Kidney glomerular epithelial cell (primary cell): Measurements from ENCODE around the gene TMEM94.

ENCODE experiments used
- DNase-seq: peaks from one replicate; lab custom pipeline; 2025; lab: John Stamatoyannopoulos, UW

The TMEM94 gene

DNA sequence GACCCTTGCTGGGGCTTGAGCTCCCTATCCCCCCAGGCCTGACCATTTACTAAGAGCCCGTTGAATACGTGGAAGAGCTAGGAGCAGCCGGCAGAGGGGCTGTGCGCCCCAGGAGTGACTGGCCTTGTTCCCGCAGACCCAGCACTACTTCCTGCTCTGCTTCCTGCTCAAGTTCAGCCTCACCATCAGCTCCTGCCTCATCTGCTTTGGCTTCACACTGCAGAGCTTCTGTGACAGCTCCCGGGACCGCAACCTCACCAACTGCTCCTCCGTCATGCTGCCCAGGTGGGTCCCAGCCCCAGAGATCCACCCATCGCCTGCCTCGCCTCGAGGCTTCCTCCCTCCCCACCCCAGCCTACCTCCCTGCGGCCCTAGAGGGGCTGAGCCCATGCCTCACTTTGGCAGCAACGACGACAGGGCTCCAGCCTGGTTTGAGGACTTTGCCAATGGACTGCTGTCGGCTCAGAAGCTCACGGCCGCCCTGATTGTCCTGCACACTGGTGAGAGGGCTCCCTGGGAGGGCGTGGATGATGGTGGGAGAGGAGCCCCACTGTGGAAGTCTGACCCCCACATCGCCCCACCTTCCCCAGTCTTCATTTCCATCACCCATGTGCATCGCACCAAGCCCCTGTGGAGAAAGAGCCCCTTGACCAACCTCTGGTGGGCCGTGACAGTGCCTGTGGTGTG is 41.7 kb downstream of the TMEM94 start:
- no peak for DNase-seq

DNA sequence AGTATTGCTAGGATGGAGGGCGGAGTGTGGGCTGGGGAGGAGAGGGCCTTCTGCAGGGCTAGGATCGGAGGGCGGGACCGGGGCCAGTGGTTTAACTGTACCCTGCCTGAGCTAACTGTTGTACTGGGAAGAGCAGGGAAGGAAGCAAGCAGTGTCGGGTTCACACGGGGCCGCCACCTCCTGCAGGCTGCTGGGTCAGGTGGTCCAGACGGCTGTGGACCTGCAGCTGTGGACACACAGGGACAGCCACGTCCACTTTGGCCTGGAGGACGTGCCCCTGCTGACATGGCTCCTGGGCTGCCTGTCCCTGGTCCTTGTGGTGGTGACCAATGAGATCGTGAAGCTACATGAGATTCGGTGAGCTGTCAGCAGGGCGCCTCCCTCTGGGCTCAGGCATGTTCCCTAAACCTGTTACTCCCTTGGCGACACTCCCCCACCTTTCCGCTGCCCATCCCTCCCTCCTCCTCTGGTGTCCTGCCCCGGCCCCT is 42.3 kb downstream of the TMEM94 start:
- no peak for DNase-seq

DNA sequence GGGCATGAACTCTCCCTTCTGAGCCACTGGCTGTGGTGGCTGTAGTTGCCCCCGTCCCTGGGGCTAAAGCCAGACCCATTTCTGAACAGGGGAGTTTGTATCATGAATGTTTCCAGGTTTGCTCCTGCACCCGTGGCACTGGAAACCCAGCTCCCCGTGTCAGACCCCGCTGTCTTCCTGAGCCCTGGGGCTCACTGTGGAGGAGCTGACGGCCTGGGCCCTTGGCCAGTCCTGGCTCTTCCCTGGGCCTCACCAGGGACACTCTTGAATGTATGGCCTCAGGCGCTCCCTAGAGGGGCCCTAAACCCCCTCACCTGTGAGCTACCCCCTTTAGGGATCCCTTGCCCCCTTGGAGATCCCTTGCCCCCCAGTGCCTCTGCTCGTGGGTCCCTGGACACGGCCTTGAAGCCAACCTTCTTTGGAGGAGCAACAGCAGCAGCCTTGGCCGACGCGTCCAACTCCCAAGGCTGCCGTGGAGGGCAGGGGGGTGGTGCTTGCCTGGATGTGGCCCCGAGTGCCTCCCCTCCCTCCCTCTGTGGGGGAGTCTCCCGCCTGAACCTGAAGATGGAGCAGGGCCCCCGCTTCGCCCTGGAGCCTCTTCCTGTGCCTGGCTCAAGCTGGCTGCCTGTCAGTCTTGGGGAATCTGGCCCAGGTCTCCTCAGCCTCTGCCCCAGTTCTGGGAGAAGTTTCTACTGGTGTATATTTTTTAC is 43.0 kb downstream of the TMEM94 start:
- DNase-seq: no peak

DNA sequence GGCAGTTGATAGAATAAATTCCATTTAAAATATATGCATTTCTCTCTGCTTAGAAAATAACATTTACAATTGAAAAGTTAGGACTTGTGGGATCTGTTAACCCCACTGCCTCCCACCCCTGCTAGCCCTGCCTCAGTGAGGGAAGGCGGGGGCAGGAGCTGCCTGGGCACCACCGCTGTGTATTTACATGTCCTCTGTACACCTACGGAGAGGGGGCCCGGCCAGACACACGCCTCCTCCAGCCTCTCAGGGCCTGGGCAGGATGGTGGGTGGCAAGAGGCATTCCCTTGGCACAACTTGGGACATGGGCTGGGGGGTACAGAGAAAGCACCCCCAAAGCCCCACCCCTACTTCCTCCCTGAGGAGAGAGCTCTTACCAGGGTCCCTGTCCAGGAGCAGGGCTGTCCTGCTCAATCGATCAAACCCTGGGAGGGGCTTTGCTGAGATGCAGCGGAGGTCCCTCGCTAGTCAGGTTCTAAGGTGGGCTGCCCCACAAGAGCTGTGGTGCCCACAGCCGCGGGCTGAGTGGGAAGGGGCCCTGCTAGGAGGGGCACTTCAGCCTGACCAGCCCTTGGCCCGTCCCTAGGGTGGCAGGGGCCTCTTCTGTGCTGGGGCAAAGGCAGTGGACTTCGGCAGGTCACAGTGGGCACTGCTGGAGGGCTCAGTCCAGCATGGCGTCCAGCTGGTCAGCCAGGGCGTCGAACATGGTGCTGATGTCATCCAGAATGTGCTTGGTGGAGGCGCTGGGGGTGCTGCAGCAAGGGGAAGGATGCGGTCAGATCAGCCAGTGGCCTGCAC is 44.2 kb downstream of the TMEM94 start:
- DNase-seq: no peak

DNA sequence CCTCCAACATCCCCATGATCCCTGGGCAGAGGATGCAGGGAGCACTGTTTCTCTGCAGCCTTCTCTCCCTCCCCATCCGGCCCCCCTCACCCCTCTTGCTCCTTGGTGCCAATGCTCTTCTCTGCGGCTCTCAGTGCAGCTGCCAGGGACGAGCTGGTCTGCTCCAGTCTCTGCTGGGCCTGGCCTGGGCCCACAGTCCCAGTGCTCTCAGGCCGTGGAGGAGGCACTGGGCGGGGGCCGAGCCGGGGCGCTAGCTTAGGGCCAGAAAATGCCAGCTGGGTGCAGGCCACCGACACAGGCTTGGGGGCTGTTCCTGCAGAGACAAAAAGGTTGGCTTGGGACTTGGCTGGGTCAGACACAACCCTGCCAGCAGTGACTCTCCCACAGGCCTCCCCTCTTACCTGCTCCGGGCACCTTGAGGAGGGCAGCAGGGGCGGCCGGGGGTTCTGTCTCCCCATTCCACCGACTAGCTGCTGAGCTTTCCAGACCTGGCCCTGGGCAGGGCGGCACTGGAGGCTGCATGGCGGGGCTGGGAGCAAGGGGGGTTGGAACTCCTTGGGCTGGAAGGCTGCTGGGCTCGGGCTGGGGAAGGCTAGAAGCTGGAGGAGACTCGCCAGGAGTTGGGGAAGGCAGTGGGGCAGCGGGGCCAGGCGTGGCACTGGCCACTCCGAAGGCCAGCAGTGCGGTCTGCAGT is 45.1 kb downstream of the TMEM94 start:
- no peak for DNase-seq

DNA sequence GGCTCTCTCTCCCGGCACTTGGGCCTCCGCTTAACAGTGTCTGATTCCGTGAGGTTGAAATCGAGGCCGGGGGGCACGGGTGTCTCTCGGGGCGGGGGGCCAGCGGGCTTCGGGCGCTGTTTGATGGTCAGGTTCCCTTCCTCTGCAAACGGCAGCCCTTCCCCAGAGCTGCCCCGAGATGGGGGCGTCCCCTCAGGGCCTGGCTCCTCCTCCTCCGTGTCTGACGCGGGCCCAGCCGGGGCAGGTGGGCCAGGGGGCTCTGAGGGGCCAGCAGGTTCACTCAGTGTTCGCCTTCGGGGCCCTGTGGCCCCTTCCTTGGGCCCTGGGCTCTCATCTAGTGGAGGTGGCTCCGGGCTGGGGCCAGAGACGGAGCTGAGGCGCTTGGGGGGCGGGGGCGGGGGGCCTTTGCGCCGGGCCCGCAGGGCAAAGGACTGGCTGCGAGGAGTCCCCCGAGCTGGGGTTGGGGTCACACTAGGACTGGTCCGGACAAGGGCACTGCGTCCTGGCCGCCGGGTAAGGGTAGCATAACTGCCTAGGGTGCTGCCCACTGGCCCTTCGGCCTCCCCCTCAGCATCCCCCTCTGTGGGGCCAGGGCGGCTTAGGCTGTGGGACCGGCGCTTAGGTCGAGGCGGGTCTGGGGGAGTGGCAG is 45.8 kb downstream of the TMEM94 start:
- DNase-seq: no peak

DNA sequence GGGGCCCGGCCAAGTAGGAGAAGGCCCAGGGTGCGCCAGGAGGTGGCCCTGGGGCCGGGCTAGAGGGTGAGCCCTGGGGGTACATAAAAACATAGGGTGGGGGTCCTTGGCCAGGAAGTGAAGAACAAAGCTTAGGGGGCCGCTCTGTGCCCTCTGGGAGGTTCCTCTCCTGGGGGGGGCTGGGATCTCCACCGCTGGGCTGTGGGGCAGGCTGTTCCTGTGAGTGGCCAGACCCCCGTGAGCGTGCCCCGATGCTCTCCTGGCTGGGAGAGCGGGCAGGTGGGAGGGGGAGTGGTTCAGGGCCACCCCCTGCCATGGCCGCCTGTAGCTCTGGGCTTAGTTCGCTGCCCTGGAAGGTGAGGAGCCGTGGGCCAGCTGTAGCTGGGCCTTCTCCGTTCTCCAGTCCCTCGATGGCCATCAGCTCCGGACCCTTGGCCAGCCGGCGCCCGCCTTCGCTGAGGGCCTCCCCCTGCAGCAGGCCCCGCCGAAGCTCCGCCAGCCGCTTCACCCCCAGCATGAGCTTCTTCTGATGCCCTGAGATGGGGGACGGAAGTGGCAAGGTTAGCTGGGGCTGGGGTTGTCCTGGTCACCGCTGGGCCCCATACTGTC is 46.4 kb downstream of the TMEM94 start:
- no peak for DNase-seq

DNA sequence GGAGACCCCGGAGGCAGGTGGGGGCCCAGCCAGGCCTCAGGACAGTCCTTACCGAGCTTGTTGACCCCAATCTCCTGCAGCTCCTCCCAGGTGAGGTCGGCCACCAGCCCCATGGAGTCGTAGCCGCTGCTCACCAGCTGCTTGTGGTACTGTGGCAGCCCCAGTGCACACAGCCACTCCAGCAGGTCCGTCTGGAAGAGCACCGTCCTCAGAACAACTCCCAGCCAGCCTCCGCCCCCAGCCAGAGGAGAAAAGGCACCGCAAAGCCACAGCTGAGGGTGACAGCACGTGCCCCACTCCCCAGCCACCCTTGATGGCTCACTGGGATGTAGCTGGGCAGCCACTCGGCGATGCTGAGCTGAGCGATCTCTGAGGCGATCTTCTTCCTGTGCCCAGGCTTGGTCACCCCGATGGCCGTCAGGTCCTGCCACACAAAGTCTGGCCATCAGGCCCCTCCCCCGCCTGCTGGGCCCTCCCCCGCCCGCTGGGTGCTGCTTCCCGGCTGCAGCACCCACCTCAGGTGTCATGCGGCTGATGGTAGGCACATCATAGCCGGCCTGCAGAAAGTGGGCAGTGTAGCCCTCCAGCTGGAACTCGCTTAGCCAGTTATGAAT is 47.0 kb downstream of the TMEM94 start:
- DNase-seq: no peak

DNA sequence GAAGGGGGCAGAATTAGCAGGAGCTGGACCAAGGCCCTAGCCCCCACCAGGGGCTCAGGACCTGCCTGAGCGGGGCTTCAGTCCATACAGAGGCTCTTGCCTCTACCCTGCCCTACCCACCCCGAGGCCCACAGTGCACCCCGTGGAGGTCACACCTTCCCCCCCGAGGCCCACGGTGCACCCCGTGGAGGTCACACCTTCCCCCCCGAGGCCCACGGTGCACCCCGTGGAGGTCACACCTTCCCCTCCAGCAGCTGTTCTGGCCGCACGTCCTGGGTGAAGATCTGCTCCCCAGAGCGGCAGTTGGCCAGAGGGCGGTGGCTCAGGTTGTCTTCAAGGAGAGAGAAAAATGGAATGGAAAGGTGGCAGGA is 47.5 kb downstream of the TMEM94 start:
- DNase-seq: no peak

DNA sequence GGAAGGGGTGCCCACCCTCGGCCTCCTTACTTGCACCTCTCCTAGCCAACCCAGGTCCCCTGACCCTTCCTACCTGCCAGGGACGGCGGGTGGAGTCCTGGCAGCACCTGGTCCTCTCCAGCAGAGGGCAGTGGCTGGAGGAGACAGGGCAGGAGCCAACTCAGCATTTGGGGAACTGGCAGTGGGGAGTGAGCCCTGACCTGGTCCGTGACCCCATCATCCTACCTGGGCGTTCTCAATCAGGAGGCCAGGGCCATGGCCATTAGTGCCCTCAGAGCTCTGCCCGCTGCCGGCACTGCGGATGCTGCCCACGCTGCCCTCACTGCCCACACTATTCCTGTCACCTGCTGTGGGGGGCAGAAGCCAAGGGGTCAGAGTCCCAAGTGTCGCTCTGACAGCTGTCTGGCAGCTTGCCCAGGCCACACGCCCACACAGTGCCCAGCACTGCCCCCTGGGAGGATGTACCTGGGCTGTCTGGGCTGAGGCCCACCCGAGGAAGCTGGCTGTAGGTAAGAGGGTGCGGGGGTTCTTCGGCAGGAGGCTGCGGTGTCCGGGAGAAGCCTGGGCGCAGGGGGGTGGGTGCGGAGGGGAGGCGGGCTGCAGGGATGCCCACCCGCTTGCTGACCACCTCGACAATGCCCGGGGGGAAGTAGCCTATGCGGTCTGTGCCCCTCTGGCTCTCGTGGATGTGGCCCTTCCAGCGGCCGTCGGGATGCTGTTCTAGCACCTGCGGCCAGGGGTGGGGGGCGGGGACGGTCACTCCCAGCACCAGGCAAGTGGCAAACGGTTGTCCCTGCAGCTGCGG is 48.1 kb downstream of the TMEM94 start:
- no peak for DNase-seq

DNA sequence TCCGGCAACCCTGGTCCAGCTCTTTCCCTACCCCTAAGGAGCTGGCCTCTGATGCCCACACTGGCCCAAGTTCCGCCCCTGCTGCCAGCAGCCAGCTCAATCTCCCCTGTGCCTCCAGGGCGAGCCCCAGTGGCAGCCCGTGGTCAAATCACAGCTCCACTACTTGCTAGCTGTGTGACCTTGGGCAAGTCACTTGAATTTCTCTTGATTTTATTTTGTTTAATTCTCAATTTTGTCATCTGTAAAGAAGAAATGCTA is 48.6 kb downstream of the TMEM94 start:
- no peak for DNase-seq

DNA sequence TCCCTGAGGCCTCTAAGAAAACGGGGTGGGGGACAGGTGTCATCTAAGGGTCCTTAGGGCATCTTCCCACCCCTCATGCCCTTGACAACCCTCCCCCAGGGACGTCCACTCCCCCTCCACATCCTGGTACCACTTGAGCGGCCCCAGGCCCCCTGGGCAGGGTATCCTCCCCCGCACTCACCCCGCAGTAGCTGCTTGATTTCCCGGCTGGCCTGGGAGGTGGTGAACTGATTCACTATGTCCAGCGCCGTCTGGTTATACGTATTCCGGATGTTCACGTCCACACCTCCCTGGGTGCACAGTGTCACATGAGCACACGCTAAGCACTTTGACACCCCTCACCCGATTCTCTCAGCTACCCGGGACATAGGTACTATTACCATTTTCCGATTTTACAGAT is 49.2 kb downstream of the TMEM94 start:
- DNase-seq: no peak

DNA sequence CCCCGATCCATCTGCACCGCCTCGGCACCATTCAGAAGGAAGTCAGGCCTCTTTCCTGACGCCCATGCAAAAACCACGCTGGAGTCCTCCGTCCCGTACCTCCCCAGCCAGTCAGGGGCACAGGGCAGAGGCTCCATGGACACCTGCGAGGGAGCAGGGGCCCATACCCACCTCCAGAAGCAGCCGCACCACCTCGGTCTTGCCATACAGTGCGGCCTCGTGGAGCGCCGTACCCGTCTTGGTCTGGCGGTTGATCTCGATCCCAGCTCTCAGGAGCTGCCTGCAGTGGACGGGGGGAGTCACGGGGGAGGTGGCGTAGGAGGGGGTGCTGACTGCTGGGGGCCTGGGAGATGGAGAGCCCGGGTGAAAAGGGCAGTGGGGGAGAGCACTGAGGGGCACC is 49.7 kb downstream of the TMEM94 start:
- DNase-seq: no peak

DNA sequence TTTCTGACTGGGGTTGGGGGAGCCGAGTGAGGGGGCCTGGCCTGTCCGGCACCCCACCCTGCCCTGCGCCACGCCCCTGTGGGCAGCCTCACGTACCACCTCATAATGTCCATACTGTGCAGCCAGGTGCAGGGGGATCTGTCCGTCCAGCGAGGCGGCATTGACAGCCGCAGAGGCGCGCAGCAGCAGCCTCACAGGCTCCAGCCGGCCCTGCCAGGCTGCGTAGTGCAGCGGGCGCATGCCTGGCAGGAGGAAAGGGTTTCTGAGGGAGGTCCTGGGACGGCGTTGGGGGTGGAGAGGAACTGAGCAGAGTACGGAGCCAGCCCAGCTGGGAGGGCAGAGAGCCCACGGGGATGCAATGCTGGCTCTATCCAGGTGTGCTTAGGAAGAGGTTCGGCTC is 50.5 kb downstream of the TMEM94 start:
- no peak for DNase-seq

DNA sequence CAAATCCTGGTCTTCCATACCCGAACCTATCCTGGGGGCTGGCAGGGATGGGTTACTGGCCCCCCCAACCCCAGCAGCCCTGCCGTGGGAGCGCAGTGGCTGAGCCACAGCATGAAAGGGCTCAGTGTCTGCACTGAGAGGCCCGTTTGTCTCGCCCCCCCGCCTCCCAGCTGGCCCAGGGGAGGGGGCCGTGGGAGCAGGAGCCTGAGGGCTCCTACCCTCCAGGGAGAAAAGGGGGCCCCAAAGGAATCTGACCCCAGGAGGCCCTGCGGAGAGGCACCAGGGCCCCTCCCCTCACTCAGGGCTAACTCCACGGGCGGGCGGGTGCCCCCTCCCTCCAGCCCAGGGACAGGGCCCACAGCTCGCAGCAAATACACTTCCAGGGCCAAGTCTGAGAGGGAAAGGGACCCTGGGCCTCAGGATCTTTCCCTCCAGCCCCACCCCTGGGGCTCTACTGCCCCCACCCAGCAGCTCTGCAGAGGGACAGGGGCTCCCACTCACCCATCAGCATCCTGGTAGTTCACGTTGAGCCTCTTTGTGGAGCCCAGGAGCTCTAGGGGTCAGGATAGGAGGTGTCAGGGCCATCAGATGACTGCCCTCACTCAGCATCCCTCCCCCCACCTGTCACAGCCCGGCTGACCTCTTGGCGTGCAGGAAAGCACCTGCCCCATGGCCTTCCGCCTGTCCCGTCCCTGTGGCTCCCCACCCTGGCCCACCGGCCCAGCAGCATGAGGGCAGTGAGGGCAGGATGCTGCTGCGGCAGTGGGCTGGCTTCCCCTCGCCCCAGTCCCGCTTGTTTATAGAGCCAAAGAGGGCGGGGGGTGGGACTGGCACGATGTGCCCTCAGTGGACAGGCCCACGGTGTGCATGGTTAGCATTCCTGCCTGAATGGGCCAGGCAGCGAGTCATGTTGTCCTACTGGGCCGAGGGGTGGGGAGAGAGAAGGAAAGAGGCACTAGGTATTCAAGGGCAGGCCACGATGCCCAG is 51.6 kb downstream of the TMEM94 start:
- no peak for DNase-seq

DNA sequence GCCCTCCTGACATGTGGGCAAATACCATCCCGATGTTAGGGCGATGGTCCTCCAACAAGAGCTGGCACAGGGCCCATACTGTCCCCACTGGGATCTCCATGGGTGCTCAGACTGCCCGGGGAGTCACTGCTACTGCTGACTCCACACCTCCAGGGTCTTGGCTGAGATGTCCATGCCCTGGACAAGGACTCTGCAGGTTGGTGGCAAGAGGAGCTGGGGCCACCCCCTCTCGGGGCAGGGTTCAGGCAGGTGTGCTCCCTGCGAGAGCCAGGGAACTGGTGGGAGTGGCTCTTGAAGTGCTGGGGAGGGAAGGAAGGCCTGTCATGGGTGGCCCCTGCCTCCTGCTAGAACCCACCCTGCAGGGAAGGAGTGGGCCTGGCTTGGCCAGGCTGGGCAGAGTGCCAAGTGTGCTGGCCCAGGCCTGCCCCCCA is 52.5 kb downstream of the TMEM94 start:
- no peak for DNase-seq

DNA sequence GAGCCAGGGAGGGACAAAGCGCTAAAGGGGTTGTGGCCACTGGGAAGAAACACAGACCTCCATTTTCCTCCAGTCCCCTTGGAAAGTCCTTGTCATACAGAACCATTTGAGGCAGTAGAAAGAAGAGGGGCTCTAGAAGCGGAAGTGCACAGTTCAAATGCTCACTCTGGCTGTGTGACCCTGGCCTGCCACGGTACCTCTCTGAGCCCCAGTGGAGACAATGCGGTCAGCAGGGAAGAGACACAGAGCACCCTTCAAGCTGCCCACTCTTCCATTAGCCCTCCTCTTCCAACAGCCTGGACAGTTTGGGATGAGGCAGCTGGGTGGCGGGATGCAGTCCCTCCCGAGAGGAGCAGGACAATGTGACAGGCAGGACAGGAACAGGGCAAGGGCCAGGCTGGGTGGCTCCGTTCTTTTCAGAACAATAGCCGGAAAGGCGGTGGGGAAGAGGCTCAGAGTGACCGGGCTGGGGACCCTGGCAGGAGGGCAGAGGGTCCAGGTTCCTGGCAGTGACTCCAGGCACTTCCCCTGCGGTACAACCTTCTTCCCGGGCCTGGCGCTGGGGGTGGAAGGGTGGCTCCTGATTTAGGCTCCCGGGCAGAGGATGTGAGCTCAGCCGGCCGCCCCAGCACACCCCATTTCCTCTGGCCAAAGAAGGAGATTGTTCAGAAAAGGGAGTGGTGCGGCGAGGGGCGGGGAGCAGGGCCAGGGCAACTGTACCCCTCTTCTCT is 53.3 kb downstream of the TMEM94 start:
- DNase-seq: no peak

DNA sequence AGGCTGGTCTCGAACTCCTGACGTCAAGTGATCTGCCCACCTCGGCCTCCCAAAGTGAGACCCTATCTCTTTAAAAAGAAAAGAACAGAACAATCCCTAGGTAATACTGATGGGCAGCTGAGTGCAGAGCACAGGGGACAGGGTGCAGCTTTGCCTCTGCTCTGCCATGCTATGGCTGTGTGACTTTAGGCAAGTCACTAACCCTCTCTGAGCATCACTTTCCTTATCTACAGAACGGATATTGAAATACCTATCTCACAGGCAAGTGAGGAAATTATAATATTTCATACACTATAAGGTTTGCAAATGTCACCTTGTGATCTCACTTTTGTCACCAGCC is 54.8 kb downstream of the TMEM94 start:
- DNase-seq: no peak
